ENCODE measurements around the gene SELENOI.

Gene SELENOI

DNA sequence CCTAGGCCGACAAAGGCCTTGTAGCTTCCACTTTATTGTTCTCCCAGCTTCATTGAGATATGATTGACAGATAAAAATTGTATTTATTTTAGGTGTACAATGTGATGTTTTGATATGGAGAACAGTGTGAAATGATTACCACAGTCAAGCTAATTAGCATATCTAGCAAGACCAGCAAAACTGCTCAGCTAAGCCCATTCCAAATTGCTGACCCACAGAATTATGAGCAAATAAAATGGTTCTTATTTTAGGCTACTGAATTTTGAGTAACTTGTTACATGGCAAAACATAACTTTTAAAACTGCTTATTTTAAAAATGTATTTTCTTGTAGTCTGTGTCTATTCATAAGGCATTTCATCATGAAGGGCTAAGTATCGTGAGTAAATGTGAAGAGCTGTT lies 8.6 kb upstream of the SELENOI start:
- Histone ChIP-seq H3K27me3 (replicated peaks; ENCODE audit: control insufficient read depth, insufficient read depth, low read length) (no peaks in the 10 kb centered on the region), H3K4me3 (replicated peaks; ENCODE audit: low read depth, low read length) (no peak overlapping the region)
- no peak for DNase-seq (ENCODE audit: extremely low read depth, insufficient read length)

DNA sequence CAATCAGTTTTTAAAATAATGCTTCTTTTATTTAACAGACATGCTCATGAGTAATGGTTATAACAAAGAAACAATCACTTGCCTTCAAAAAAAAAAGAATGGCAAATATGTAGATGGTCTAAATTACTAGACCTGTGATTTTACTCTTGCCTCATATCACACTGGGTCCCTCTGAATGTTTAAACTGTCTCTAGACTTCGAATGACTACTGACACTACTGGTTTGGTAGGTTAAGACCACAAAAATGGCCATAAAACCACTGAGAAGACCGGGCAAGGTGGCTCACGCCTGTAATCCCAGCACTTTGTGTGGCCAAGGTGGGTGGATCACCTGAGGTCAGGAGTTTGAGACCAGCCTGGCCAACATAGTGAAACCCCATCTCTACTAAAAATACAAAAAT lies 5.1 kb upstream of the SELENOI start:
- Histone ChIP-seq H3K27me3 (replicated peaks; ENCODE audit: control insufficient read depth, insufficient read depth, low read length) (no peaks in the 10 kb centered on the region), H3K36me3 (ENCODE audit: control insufficient read depth, insufficient read depth, low read length) (no peaks in the 10 kb centered on the region), H3K4me3 (replicated peaks; ENCODE audit: low read depth, low read length) (no peak overlapping the region)
- TF ChIP-seq, protein P1, sequence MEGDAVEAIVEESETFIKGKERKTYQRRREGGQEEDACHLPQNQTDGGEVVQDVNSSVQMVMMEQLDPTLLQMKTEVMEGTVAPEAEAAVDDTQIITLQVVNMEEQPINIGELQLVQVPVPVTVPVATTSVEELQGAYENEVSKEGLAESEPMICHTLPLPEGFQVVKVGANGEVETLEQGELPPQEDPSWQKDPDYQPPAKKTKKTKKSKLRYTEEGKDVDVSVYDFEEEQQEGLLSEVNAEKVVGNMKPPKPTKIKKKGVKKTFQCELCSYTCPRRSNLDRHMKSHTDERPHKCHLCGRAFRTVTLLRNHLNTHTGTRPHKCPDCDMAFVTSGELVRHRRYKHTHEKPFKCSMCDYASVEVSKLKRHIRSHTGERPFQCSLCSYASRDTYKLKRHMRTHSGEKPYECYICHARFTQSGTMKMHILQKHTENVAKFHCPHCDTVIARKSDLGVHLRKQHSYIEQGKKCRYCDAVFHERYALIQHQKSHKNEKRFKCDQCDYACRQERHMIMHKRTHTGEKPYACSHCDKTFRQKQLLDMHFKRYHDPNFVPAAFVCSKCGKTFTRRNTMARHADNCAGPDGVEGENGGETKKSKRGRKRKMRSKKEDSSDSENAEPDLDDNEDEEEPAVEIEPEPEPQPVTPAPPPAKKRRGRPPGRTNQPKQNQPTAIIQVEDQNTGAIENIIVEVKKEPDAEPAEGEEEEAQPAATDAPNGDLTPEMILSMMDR (IDR thresholded peaks at IDR 0.05; ENCODE audit: insufficient read depth, low read length, poor library complexity, severe bottlenecking) = no peak
- DNase-seq (ENCODE audit: extremely low read depth, insufficient read length) = no peak

More for the DNA sequence above, 8.6 kb upstream of the SELENOI start:
- TF ChIP-seq, protein P1 (IDR thresholded peaks at IDR 0.05; ENCODE audit: insufficient read depth, low read length, poor library complexity, severe bottlenecking) = no peak
- H3K36me3 ChIP-seq (ENCODE audit: control insufficient read depth, insufficient read depth, low read length) = no peaks in the 10 kb centered on the region

DNA sequence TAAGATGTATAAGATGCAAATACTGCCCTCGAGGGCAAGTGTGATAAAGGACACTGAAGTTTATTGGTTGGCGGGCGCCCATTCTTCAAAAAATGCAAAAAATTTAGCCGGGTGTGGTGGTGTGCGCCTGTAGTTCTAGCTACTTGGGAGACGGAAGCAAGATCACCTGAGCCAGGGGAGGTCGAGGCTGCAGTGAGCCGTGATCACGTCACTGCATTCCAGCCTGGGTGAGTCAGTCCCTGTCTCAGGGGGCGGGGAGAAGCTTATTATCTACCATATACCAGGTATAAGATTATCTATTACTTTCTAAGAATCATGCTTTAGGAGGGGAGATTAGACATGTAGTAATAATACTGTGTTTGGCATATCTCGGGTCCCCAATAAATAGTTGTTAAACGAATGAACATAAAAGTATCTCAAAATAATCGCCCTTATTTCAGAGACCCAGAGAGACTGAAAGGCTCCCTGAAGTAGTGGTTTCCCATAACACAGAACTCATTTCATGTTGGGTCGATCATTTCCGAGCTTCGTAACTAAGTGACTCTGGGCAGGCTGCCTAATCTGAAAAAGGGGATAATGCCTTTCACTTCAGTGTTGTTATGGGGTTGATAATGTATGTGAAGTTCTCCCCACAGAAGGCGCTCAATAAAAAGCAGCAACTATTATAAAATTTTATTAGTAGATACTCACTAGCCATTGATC lies 1.2 kb upstream of the SELENOI start:
- TF ChIP-seq, protein P1 (IDR thresholded peaks at IDR 0.05; ENCODE audit: insufficient read depth, low read length, poor library complexity, severe bottlenecking) = no peak
- Histone ChIP-seq H3K27me3 (replicated peaks; ENCODE audit: control insufficient read depth, insufficient read depth, low read length) (no peaks in the 10 kb centered on the region), H3K4me3 (replicated peaks; ENCODE audit: low read depth, low read length) (peak overlapping the region; percentile 94), H3K36me3 (ENCODE audit: control insufficient read depth, insufficient read depth, low read length) (no peaks in the 10 kb centered on the region)
- no peak for DNase-seq (ENCODE audit: extremely low read depth, insufficient read length)

DNA sequence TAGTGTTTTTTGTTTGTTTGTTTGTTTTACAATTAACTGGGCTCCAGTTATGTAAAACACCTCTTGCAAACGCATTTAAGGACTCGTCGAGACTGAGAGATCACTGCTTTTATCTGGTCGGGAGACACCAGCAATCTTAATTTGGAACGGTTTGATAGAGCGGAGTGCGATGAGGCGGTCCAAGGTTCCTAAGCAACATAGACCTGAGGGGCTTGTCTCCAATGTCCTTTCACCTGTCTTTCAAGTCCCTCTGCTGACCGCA lies 729 bp upstream of the SELENOI start:
- Histone ChIP-seq H3K4me3 (replicated peaks; ENCODE audit: low read depth, low read length) (peak overlapping the region; percentile 94), H3K36me3 (ENCODE audit: control insufficient read depth, insufficient read depth, low read length) (no peaks in the 10 kb centered on the region), H3K27me3 (replicated peaks; ENCODE audit: control insufficient read depth, insufficient read depth, low read length) (no peaks in the 10 kb centered on the region)
- no peak for DNase-seq (ENCODE audit: extremely low read depth, insufficient read length)
- TF ChIP-seq, protein P1 (IDR thresholded peaks at IDR 0.05; ENCODE audit: insufficient read depth, low read length, poor library complexity, severe bottlenecking) = no peak

DNA sequence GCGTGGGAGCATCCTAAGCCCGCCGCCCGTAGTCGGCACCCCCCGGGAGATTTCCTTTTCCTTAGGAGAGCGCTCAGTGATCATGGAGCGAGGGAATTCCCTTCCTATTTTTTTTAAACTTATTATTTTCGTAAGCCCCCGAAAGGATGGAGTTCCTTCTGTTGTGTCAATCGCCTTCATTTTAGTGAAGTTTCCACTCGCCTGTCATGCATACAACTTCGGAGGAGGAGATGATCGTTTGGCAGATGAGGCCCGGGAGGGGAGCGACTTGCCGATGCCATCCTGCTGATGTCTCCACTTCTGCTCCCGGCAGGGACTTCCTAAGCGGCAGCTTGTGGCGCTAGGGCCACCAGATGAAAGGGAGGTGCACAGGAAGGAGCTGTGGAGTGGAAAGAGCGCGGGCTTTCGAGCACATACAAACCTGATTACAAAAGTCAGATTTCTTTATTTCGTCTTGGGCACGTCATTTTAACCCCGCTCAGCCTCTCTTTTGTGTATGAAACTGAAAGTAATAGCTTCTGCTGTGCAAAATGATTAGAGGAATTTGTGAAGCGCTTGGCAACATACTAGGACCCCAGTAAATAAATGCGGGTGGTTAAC lies 611 bp downstream of the SELENOI start, which contains the start of gene ADGRF3:
Gene ADGRF3 (minus strand): TSS at position 336 of the 600 bp plus-strand sequence. CDS start 555 bp downstream, outside the sequence.
- no peaks in the 10 kb centered on the region for H3K27me3 ChIP-seq (replicated peaks; ENCODE audit: control insufficient read depth, insufficient read depth, low read length)
- H3K4me3 ChIP-seq (replicated peaks; ENCODE audit: low read depth, low read length) = peak within 1 kb of the TSS; percentile 94
- TF ChIP-seq, protein P1 (IDR thresholded peaks at IDR 0.05; ENCODE audit: insufficient read depth, low read length, poor library complexity, severe bottlenecking) = no peak
- peak; percentile 66 for DNase-seq (ENCODE audit: extremely low read depth, insufficient read length)
- H3K36me3 ChIP-seq (ENCODE audit: control insufficient read depth, insufficient read depth, low read length) = no peaks in the 10 kb centered on the region; the same call in 1 of the 2 replicates

All from GM06990 (cell line).